ENCODE results near the gene MAP6D1.
"Not testable (repeated sequence)": the region's sequence is repeated elsewhere in the genome, so short reads cannot be mapped to it uniquely, and the experiment has no call there.

Gene MAP6D1

GRCh38 chr3:183796372-183796771, 29.0 kb downstream of the MAP6D1 start:
- no peak for DNase-seq

- no peak for DNase-seq
Observed at GRCh38 chr3:183794452-183794851, 30.9 kb downstream of the MAP6D1 start.

- no peak for DNase-seq
Observed at GRCh38 chr3:183792976-183793375, 32.4 kb downstream of the MAP6D1 start.

- no peak for DNase-seq
Observed at GRCh38 chr3:183790700-183791099, 34.7 kb downstream of the MAP6D1 start.

- no peak for DNase-seq
Observed at GRCh38 chr3:183789826-183790225, 35.6 kb downstream of the MAP6D1 start.

- not testable (repeated sequence) for DNase-seq
Observed at GRCh38 chr3:183784503-183784902, 40.9 kb downstream of the MAP6D1 start.

- no peak for DNase-seq
Observed at GRCh38 chr3:183782576-183783276, 42.7 kb downstream of the MAP6D1 start.

- DNase-seq: no peak
Observed at GRCh38 chr3:183781246-183781645, 44.1 kb downstream of the MAP6D1 start.

GRCh38 chr3:183779896-183780465, 45.4 kb downstream of the MAP6D1 start:
- no peak for DNase-seq

- no peak for DNase-seq
Observed at GRCh38 chr3:183777016-183777618, 48.3 kb downstream of the MAP6D1 start.

GRCh38 chr3:183776451-183776850, 48.9 kb downstream of the MAP6D1 start:
- not testable (repeated sequence) for DNase-seq

GRCh38 chr3:183775781-183776180, 49.6 kb downstream of the MAP6D1 start:
- no peak for DNase-seq

GRCh38 chr3:183774631-183775030, 50.7 kb downstream of the MAP6D1 start:
- DNase-seq: no peak

- DNase-seq: no peak
Observed at GRCh38 chr3:183769453-183769852, 55.9 kb downstream of the MAP6D1 start.

- no peak for DNase-seq
Observed at GRCh38 chr3:183768114-183768513, 57.3 kb downstream of the MAP6D1 start.

- DNase-seq: peak; percentile 71
Observed at GRCh38 chr3:183766745-183767606, 58.4 kb downstream of the MAP6D1 start.

GRCh38 chr3:183766107-183766506, 59.3 kb downstream of the MAP6D1 start:
- no peak for DNase-seq
